Left ventricle myocardium inferior (tissue), 1 donor: ENCODE data around the gene BTBD16. TPM values are rescaled to one million over a fixed set of nuclear protein-coding genes. Genes with fewer than 3 reads are reported as not detected.

Source experiments
- DNase-seq: peaks from one replicate; pipeline ENCODE4 v3.0.0-alpha.2; 2020
- H3K27ac ChIP-seq: fragments of 200-600 bp; replicated peaks from 2 replicates; pipeline ENCODE4 v1.8.0; 2021
- H3K27me3 ChIP-seq: fragments of 200-600 bp; 2 replicates; pipeline ENCODE4 v1.8.0; 2021; ENCODE audit warnings: low read depth
- H3K36me3 ChIP-seq: fragments of 200-600 bp; 2 replicates; pipeline ENCODE4 v1.8.0; 2021
- H3K4me1 ChIP-seq: fragments of 200-600 bp; 2 replicates; pipeline ENCODE4 v1.8.0; 2021
- H3K4me3 ChIP-seq: fragments of 200-600 bp; 2 replicates; pipeline ENCODE4 v1.8.0; 2021; ENCODE audit warnings: mild to moderate bottlenecking, moderate library complexity
- H3K9me3 ChIP-seq: fragments of 200-600 bp; replicated peaks from 2 replicates; pipeline ENCODE4 v1.8.0; 2021
- CTCF ChIP-seq: fragments of 200-600 bp; IDR thresholded peaks from 2 replicates; pipeline ENCODE4 v1.8.0; 2021; ENCODE audit warnings: antibody characterized with exemption, mild to moderate bottlenecking, borderline replicate concordance
- intact Hi-C: fragments of 100-400 bp; cut with micrococcal nuclease; formaldehyde crosslinking; loops from one replicate; pipeline ENCODE4 v1.11.0; 2022
- total RNA-seq: library from RNA; stranded (reverse); fragmentation: NEBNext Ultra II Directional; extraction: Animal tissue kit (Norgen Biotek cat#: 25700); gene quantifications from one replicate; pipeline ENCODE4 v1.2.1, GENCODE V29; 2021
- donor health status: DM: no; HTN: yes; CAD: no; lungs with severe emphysema.

BTBD16 gene
- total RNA-seq, 1 donor from 2014 or later: not detected

- Histone ChIP-seq H3K4me1 (peaks cover 24% of the 10 kb centered on the region), H3K27ac (no peak overlapping the region), H3K36me3 (peaks cover 86% of the 10 kb centered on the region), H3K27me3 (no peaks in the 10 kb centered on the region), H3K4me3 (no peak overlapping the region), H3K9me3 (no peaks in the 10 kb centered on the region)
- TF ChIP-seq CTCF: no peak
- intact Hi-C loops: no loop called here
- DNase-seq: no peak
Measured at GRCh38 chr10:122236690-122237306, 34.3 kb upstream of the BTBD16 start.

- intact Hi-C loops: no loop called here
- no peak overlapping the region for H3K4me3 ChIP-seq
- DNase-seq: no peak
- H3K9me3 ChIP-seq: no peaks in the 10 kb centered on the region
- peaks cover 86% of the 10 kb centered on the region for H3K36me3 ChIP-seq
- no peaks in the 10 kb centered on the region for H3K27me3 ChIP-seq
- TF ChIP-seq CTCF: no peak
- peaks cover 17% of the 10 kb centered on the region for H3K4me1 ChIP-seq
- no peak overlapping the region for H3K27ac ChIP-seq
Measured at GRCh38 chr10:122237331-122237990, 33.6 kb upstream of the BTBD16 start.

- DNase-seq: no peak
- peaks cover 92% of the 10 kb centered on the region for H3K36me3 ChIP-seq
Measured at GRCh38 chr10:122239578-122240257, 31.4 kb upstream of the BTBD16 start.

GRCh38 chr10:122240401-122240800 is 30.7 kb upstream of the BTBD16 start:
- Histone ChIP-seq H3K36me3 (peaks cover 99% of the 10 kb centered on the region), H3K9me3 (no peaks in the 10 kb centered on the region), H3K4me3 (no peak overlapping the region), H3K27ac (no peak overlapping the region), H3K4me1 (peaks cover 27% of the 10 kb centered on the region), H3K27me3 (no peaks in the 10 kb centered on the region)
- no peak for DNase-seq
- intact Hi-C loops: no loop called here
- no peak for TF ChIP-seq CTCF

More at GRCh38 chr10:122239578-122240257, 31.4 kb upstream of the BTBD16 start:
- Histone ChIP-seq H3K27me3 (no peaks in the 10 kb centered on the region), H3K4me1 (peaks cover 20% of the 10 kb centered on the region), H3K4me3 (no peak overlapping the region), H3K27ac (no peak overlapping the region), H3K9me3 (no peaks in the 10 kb centered on the region)
- intact Hi-C loops: no loop called here
- no peak for TF ChIP-seq CTCF

GRCh38 chr10:122241836-122242235 is 29.3 kb upstream of the BTBD16 start:
- H3K27ac ChIP-seq: no peak overlapping the region
- intact Hi-C loops: no loop called here
- TF ChIP-seq CTCF: no peak
- H3K4me1 ChIP-seq: peaks cover 40% of the 10 kb centered on the region
- no peaks in the 10 kb centered on the region for H3K9me3 ChIP-seq
- H3K27me3 ChIP-seq: no peaks in the 10 kb centered on the region
- H3K4me3 ChIP-seq: no peak overlapping the region
- no peak for DNase-seq
- H3K36me3 ChIP-seq: peaks cover 94% of the 10 kb centered on the region
